ENCODE data around the gene LZTR1. TPM values are rescaled to one million over a fixed set of nuclear protein-coding genes. Genes with fewer than 3 reads are reported as not detected.
"Not testable (repeated sequence)": the region's sequence is repeated elsewhere in the genome, so short reads cannot be mapped to it uniquely, and the experiment has no call there.

Gene LZTR1
- total RNA-seq, 1 experiment from 2014 or later: 41.0 TPM

GRCh38 chr22:20937031-20937793 lies 44.9 kb upstream of the LZTR1 start:
- Histone ChIP-seq H3K9ac (ENCODE audit: low read length) (no peak overlapping the region), H3K9me2 (replicated peaks; ENCODE audit: low read length) (no peaks in the 10 kb centered on the region), H3F3A (ENCODE audit: low read length, unreplicated experiment) (no peaks in the 10 kb centered on the region), H3K4me3 (ENCODE audit: low read length) (no peak overlapping the region), H3K9me3 (ENCODE audit: low read length) (no peaks in the 10 kb centered on the region), H3K36me3 (ENCODE audit: low read depth, low read length) (peaks cover 6% of the 10 kb centered on the region), H2AFZ (ENCODE audit: low read length) (no peak overlapping the region), H3K27ac (ENCODE audit: low read length) (no peak overlapping the region), H3K4me2 (ENCODE audit: low read length) (no peak overlapping the region), H3K27me3 (ENCODE audit: low read length) (no peaks in the 10 kb centered on the region), H3K4me1 (ENCODE audit: insufficient read depth, low read length) (no peaks in the 10 kb centered on the region), H4K20me1 (ENCODE audit: low read length) (peaks cover 51% of the 10 kb centered on the region), H3K79me2 (ENCODE audit: low read length) (peaks cover 97% of the 10 kb centered on the region)
- no peak for DNase-seq
- TF ChIP-seq EZH2 (IDR thresholded peaks at IDR 0.05; ENCODE audit: low read length, unreplicated experiment): no peak
- TF ChIP-seq CTCF (conservative IDR thresholded peaks at IDR 0.05; ENCODE audit: low read depth, low read length): no peak
- no peak for TF ChIP-seq EZH2phosphoT487 (IDR thresholded peaks at IDR 0.05; ENCODE audit: borderline replicate concordance, low read length)
- intact Hi-C loops (cut with micrococcal nuclease): no loop called here
- no TSS peak for BruUV-seq (replicated peaks)
- ChIA-PET POLR2A (ENCODE audit: unreplicated experiment) (interaction anchor here (0.6 kb wide), 1 partner anchor 115 kb away, joined by 3 read pairs; no protein-coding TSS in a partner anchor), CTCF (no interaction called here)
- no peak; the same call in 1 of the 2 replicates for ATAC-seq

DNA sequence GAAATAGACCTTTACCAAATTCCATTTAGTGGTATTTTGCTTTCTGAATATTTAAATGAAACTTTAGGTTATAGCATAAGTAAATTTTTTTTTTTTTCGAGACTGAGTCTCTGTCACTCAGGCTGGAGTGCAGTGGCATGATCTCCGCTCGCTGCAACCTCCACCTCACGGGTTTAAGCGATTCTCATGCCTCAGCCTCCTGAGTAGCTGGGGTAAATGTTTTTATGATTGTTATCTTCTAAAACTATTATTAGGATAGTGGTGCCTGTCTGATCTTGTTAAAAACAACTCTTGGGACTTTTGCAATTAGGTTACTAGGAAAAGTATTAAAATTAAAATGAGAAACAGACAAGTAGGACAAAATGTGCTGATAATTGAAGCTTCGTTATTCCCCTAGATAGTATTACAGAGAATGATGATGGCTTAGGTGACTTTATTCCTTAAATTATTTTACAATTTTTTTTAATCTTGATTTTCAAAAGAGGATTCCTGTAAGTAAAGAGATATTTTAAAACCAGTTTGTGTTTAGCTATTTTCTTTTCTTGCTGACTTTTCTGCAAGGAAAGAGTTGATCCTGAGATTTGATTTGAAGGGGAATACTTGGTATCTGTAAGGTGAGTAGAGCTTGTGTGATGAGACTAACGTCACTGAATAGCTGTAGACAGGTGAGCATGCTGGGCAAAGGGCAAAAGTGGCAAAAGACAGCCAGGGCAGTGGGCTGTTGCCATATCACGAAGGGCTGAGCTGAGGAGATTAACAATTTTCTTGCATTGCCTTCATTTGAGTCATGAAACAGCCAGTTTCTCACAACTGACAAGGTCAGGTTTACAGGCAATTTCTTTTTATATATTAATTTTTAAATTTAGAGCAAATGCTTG lies 44.1 kb upstream of the LZTR1 start:
- Histone ChIP-seq H3K4me2 (ENCODE audit: low read length) (no peak overlapping the region), H3K9me3 (ENCODE audit: low read length) (no peaks in the 10 kb centered on the region), H3K4me3 (ENCODE audit: low read length) (no peak overlapping the region), H3K36me3 (ENCODE audit: low read depth, low read length) (peaks cover 6% of the 10 kb centered on the region), H3K9ac (ENCODE audit: low read length) (no peak overlapping the region), H2AFZ (ENCODE audit: low read length) (no peak overlapping the region), H3K27me3 (ENCODE audit: low read length) (no peaks in the 10 kb centered on the region), H3K4me1 (ENCODE audit: insufficient read depth, low read length) (no peaks in the 10 kb centered on the region), H3K27ac (ENCODE audit: low read length) (no peak overlapping the region), H3F3A (ENCODE audit: low read length, unreplicated experiment) (no peaks in the 10 kb centered on the region), H3K9me2 (replicated peaks; ENCODE audit: low read length) (no peaks in the 10 kb centered on the region), H3K79me2 (ENCODE audit: low read length) (peaks cover 97% of the 10 kb centered on the region), H4K20me1 (ENCODE audit: low read length) (peaks cover 54% of the 10 kb centered on the region)
- ATAC-seq: no peak
- ChIA-PET POLR2A (ENCODE audit: unreplicated experiment) (no interaction called here), CTCF (no interaction called here)
- DNase-seq: no peak
- BruUV-seq (replicated peaks): no TSS peak
- no peak for TF ChIP-seq CTCF (conservative IDR thresholded peaks at IDR 0.05; ENCODE audit: low read depth, low read length)
- no peak for TF ChIP-seq EZH2phosphoT487 (IDR thresholded peaks at IDR 0.05; ENCODE audit: borderline replicate concordance, low read length)
- TF ChIP-seq EZH2 (IDR thresholded peaks at IDR 0.05; ENCODE audit: low read length, unreplicated experiment): no peak
- intact Hi-C loops (cut with micrococcal nuclease): no loop called here

DNA sequence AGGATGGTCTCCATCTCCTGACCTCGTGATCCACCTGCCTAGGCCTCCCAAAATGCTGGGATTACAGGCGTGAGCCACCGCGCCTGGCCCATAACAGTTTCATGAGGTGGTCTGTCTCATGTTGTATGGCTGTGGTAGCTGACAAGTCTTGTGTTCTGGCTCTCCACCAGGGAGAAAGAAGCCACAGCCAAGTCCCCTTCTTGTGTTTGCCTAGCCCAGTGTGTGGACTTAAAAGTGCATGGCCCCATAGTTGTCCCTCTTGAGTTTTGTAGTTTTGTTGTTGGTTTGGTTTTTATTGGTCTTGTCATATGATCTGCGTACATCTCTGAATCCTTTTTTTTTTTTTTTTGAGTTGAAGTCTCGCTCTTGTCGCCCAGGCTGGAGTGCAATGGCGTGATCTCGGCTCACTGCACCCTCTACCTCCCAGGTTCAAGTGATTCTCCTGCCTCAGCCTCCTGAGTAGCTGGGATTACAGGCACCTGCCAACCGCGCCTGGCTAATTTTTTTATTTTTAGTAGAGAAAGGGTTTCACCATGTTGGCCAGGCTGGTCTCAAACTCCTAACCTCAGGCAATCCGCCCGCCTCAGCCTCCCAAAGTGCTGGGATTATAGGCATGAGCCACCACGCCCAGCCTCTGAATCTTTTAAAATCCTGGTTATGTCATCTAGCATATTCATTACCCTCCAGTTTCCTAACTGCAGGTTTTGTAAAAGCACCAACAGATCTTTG lies 42.5 kb upstream of the LZTR1 start:
- H3K4me3 ChIP-seq (ENCODE audit: low read length); POLR2A ChIA-PET (ENCODE audit: unreplicated experiment); DNase-seq; H3K4me1 ChIP-seq (ENCODE audit: insufficient read depth, low read length); H3K9me3 ChIP-seq (ENCODE audit: low read length); BruUV-seq (replicated peaks); ATAC-seq; H3F3A ChIP-seq (ENCODE audit: low read length, unreplicated experiment); H3K36me3 ChIP-seq (ENCODE audit: low read depth, low read length); CTCF ChIA-PET; intact Hi-C loops (cut with micrococcal nuclease); H2AFZ ChIP-seq (ENCODE audit: low read length); H3K27ac ChIP-seq (ENCODE audit: low read length); H3K9ac ChIP-seq (ENCODE audit: low read length); H3K27me3 ChIP-seq (ENCODE audit: low read length); H3K9me2 ChIP-seq (replicated peaks; ENCODE audit: low read length); H3K4me2 ChIP-seq (ENCODE audit: low read length): not testable (repeated sequence)
- Histone ChIP-seq H4K20me1 (ENCODE audit: low read length) (peaks cover 64% of the 10 kb centered on the region), H3K79me2 (ENCODE audit: low read length) (peaks cover 98% of the 10 kb centered on the region)

All from PC-3 (cell line).